Bronchial epithelial cell (primary cell): Measurements from ENCODE around the gene ACKR3. TPM values are rescaled to one million over a fixed set of nuclear protein-coding genes. Genes with fewer than 3 reads are reported as not detected.

Source experiments
- DNase-seq: peaks from one replicate; pipeline ENCODE4 v3.0.0-alpha.2; 2010; ENCODE audit warnings: low read depth
- FAIRE-seq: peaks from 2 replicates; lab custom pipeline; 2011; peaks lifted over from hg19 to GRCh38; lab: Jason Lieb, UNC
- H3K27me3 ChIP-seq: 2 replicates; pipeline ENCODE4 v1.5.1; 2011; ENCODE audit warnings: low read length; ENCODE audit not compliant: control insufficient read depth, insufficient read depth
- H3K36me3 ChIP-seq: 2 replicates; pipeline ENCODE4 v1.5.1; 2011; ENCODE audit warnings: low read length; ENCODE audit not compliant: control insufficient read depth, insufficient read depth
- H3K4me3 ChIP-seq: 2 replicates; pipeline ENCODE4 v1.5.1; 2011; ENCODE audit warnings: mild to moderate bottlenecking, low read depth, low read length, control low read depth
- CTCF ChIP-seq: IDR thresholded peaks from 2 replicates; pipeline ENCODE4 v1.5.1; 2011; ENCODE audit warnings: mild to moderate bottlenecking, moderate library complexity, low read length, control low read depth, inconsistent platforms; ENCODE audit not compliant: insufficient read depth, severe bottlenecking
- total RNA-seq: library from RNA; depleted of rRNA; stranded (reverse); fragments of >200 nt; gene quantifications from 2 replicates; pipeline ENCODE4 v1.2.1, GENCODE V29; 2014

Gene ACKR3
- total RNA-seq, 1 donor from 2014 or later: 17.9 TPM

- Histone ChIP-seq H3K36me3 (peaks cover 17% of the 10 kb centered on the region), H3K4me3 (no peak overlapping the region), H3K27me3 (no peaks in the 10 kb centered on the region)
- FAIRE-seq (no peak), DNase-seq (no peak)
- TF ChIP-seq CTCF: no peak
Measured at GRCh38 chr2:236583621-236584203, 14.1 kb downstream of the ACKR3 start.

GRCh38 chr2:236584521-236585384, 15.1 kb downstream of the ACKR3 start:
- Histone ChIP-seq H3K36me3 (peaks cover 15% of the 10 kb centered on the region), H3K4me3 (no peak overlapping the region), H3K27me3 (no peaks in the 10 kb centered on the region)
- no peak for DNase-seq
- no peak for FAIRE-seq
- no peak for TF ChIP-seq CTCF

GRCh38 chr2:236585966-236586365, 16.3 kb downstream of the ACKR3 start:
- DNase-seq (no peak), FAIRE-seq (peak; percentile 68)
- Histone ChIP-seq H3K36me3 (peaks cover 7% of the 10 kb centered on the region), H3K4me3 (no peak overlapping the region), H3K27me3 (no peaks in the 10 kb centered on the region)
- no peak for TF ChIP-seq CTCF

- no peaks in the 10 kb centered on the region for H3K36me3 ChIP-seq
- no peak for TF ChIP-seq CTCF
- no peak overlapping the region for H3K4me3 ChIP-seq
- FAIRE-seq (peak; percentile 18), DNase-seq (no peak)
- no peaks in the 10 kb centered on the region for H3K27me3 ChIP-seq
Measured at GRCh38 chr2:236587861-236588815, 18.5 kb downstream of the ACKR3 start.

- FAIRE-seq: no peak
- H3K4me3 ChIP-seq: no peak overlapping the region
- no peak for DNase-seq
- H3K27me3 ChIP-seq: no peaks in the 10 kb centered on the region
- no peaks in the 10 kb centered on the region for H3K36me3 ChIP-seq
- no peak for TF ChIP-seq CTCF
Measured at GRCh38 chr2:236588932-236589592, 19.4 kb downstream of the ACKR3 start.
